HCT116 (cell line): ENCODE measurements around the gene TOLLIP. TPM values are rescaled to one million over a fixed set of nuclear protein-coding genes. Genes with fewer than 3 reads are reported as not detected.

Experiments used
- ATAC-seq: fragments of 200-7000 bp; cut with Tn5 transposase; 2 replicates; pipeline ENCODE4 v1.9.1; 2020; ENCODE audit warnings: mild to moderate bottlenecking, moderate library complexity
- BruUV-seq: library from RNA; stranded (reverse); fragments of 400-500 nt; replicated peaks from 2 replicates; lab custom pipeline; 2021; lab: Mats Ljungman, UMichigan
- CTCF ChIA-PET: fragments of 300-600 bp; sonication (Branson Sonifier 250); formaldehyde crosslinking; loops from one replicate; lab custom pipeline; 2021; ENCODE audit warnings: antibody characterized with exemption; lab: Charles Lee
- POLR2A ChIA-PET: fragments of 300-600, 350-600 bp; sonication (Branson Sonifier 250); formaldehyde crosslinking; loops from one replicate; lab custom pipeline; 2021; ENCODE audit warnings: antibody characterized with exemption; lab: Charles Lee
- RAD21 ChIA-PET, 2 experiments: fragments of 300-600 bp; sonication (Branson Sonifier 250); formaldehyde crosslinking; loops; one replicate each; lab custom pipeline; 2023; ENCODE audit warnings: low total read pairs in 2 of 2; ENCODE audit not compliant: uncharacterized antibody in 2 of 2, unreplicated experiment in 2 of 2, low non-redundant PET in 1 of 2; lab: Charles Lee
- DNase-seq: peaks from one replicate; pipeline ENCODE4 v3.0.0-alpha.2; 2010; ENCODE audit warnings: low read depth, low spot score
- H2AFZ ChIP-seq: fragments of 200-600 bp; shearing (Covaris generic), sonication (generic); 2 replicates; pipeline ENCODE4 v1.6.1; 2017; ENCODE audit warnings: low read depth, mixed run types, mixed read lengths, antibody characterized with exemption, low read length; ENCODE audit not compliant: poor library complexity, severe bottlenecking
- H3K27ac ChIP-seq: 2 replicates; pipeline ENCODE4 v1.5.1; 2012; ENCODE audit warnings: low read depth, low read length
- H3K27me3 ChIP-seq: fragments of 200-600 bp; sonication (generic); 2 replicates; pipeline ENCODE4 v1.6.1; 2016; ENCODE audit warnings: mixed run types, low read length, mixed read lengths; ENCODE audit not compliant: insufficient read depth
- H3K36me3 ChIP-seq, 2 experiments: fragments of 200-500 bp in 1 of 2; fragments of 200-600 bp in 1 of 2; sonication (Bioruptor generic) in 1 of 2; sonication (generic) in 1 of 2; 2 replicates each; pipeline versions ENCODE4 v1.5.1 to v1.6.1; 2014 to 2016; ENCODE audit warnings: low read length in 2 of 2, inconsistent platforms in 1 of 2, mixed read lengths in 1 of 2, mixed run types in 1 of 2; ENCODE audit not compliant: insufficient read depth in 2 of 2, control insufficient read depth in 1 of 2
- H3K4me1 ChIP-seq, 2 experiments: fragments of 200-600 bp in 1 of 2; sonication (generic) in 1 of 2; 2 replicates each; pipeline versions ENCODE4 v1.5.1 to v1.6.1; 2012 to 2017; ENCODE audit warnings: low read length in 2 of 2, inconsistent platforms in 1 of 2, mild to moderate bottlenecking in 1 of 2, mixed read lengths in 1 of 2, mixed run types in 1 of 2, moderate library complexity in 1 of 2; ENCODE audit not compliant: insufficient read depth in 2 of 2, control insufficient read depth in 1 of 2
- H3K4me2 ChIP-seq: fragments of 200-600 bp; sonication (generic); 2 replicates; pipeline ENCODE4 v1.6.1; 2017; ENCODE audit warnings: mixed run types, low read length, mixed read lengths
- H3K4me3 ChIP-seq, 2 experiments: fragments of 200-600 bp in 1 of 2; sonication (generic) in 1 of 2; replicated peaks in 1 of 2; 2 replicates each; pipeline ENCODE4 v1.5.1; 2011 to 2016; ENCODE audit warnings: low read length in 2 of 2, control low read depth in 1 of 2, low read depth in 1 of 2, mild to moderate bottlenecking in 1 of 2, mixed read lengths in 1 of 2, mixed run types in 1 of 2
- H3K79me2 ChIP-seq: fragments of 200-600 bp; sonication (generic); 2 replicates; pipeline ENCODE4 v1.6.1; 2017; ENCODE audit warnings: mild to moderate bottlenecking, mixed run types, low read length, moderate library complexity, mixed read lengths; ENCODE audit not compliant: insufficient read depth
- H3K9ac ChIP-seq: fragments of 200-600 bp; sonication (generic); 2 replicates; pipeline ENCODE4 v1.6.1; 2016; ENCODE audit warnings: low read length, mixed read lengths
- H3K9me2 ChIP-seq: fragments of 200-600 bp; sonication (generic), shearing (Covaris generic); 2 replicates; pipeline ENCODE4 v1.6.1; 2017; ENCODE audit warnings: mixed run types, mild to moderate bottlenecking, moderate library complexity; ENCODE audit not compliant: insufficient read depth
- H3K9me3 ChIP-seq, 2 experiments: fragments of 200-500 bp in 1 of 2; fragments of 200-600 bp in 1 of 2; sonication (Bioruptor generic) in 1 of 2; sonication (generic) in 1 of 2; 2 replicates each; pipeline ENCODE4 v1.6.1; 2014 to 2017; ENCODE audit warnings: low read length in 2 of 2, mixed read lengths in 2 of 2, inconsistent platforms in 1 of 2, low read depth in 1 of 2, mild to moderate bottlenecking in 1 of 2, mixed run types in 1 of 2, moderate library complexity in 1 of 2; ENCODE audit not compliant: control insufficient read depth in 1 of 2, insufficient read depth in 1 of 2
- H4K20me1 ChIP-seq: fragments of 200-600 bp; sonication (generic), shearing (Covaris generic); 2 replicates; pipeline ENCODE4 v1.6.1; 2017; ENCODE audit warnings: mixed run types, mild to moderate bottlenecking, moderate library complexity; ENCODE audit not compliant: insufficient read depth
- EZH2 ChIP-seq: fragments of 200-600 bp; sonication (generic); IDR thresholded peaks from 2 replicates; pipeline ENCODE4 v1.6.1; 2017; ENCODE audit warnings: antibody characterized with exemption, mixed run types
- EZH2phosphoT487 ChIP-seq: fragments of 200-600 bp; IDR thresholded peaks from 2 replicates; pipeline ENCODE4 v1.6.1; 2018; ENCODE audit warnings: antibody characterized with exemption, borderline replicate concordance
- JUND ChIP-seq: IDR thresholded peaks from 2 replicates; pipeline ENCODE4 v1.6.1; 2012
- POLR2A ChIP-seq: IDR thresholded peaks from 2 replicates; pipeline ENCODE4 v1.7.0; 2011; ENCODE audit warnings: borderline replicate concordance; ENCODE audit not compliant: insufficient read depth, insufficient read length; ENCODE audit errors: extremely low read depth
- POLR2AphosphoS5 ChIP-seq: IDR thresholded peaks from 2 replicates; pipeline ENCODE4 v1.6.1; 2011; ENCODE audit warnings: mild to moderate bottlenecking, low read depth, low read length, moderate library complexity
- RAD21 ChIP-seq: IDR thresholded peaks from 2 replicates; pipeline ENCODE4 v1.6.1; 2012; ENCODE audit warnings: low read depth, mild to moderate bottlenecking
- SIN3A ChIP-seq: IDR thresholded peaks from 2 replicates; pipeline ENCODE4 v1.6.1; 2012; ENCODE audit warnings: low read depth
- SP1 ChIP-seq: IDR thresholded peaks from 2 replicates; pipeline ENCODE4 v1.6.1; 2012; ENCODE audit warnings: low read depth
- SRF ChIP-seq: IDR thresholded peaks from 2 replicates; pipeline ENCODE4 v1.6.1; 2012; ENCODE audit warnings: low read depth
- TCF7L2 ChIP-seq: IDR thresholded peaks from 2 replicates; pipeline ENCODE4 v1.7.0; 2011; ENCODE audit warnings: borderline replicate concordance, inconsistent platforms; ENCODE audit not compliant: insufficient read depth, insufficient read length; ENCODE audit errors: extremely low read depth
- ZFX ChIP-seq: fragments of 450-650 bp; IDR thresholded peaks from 2 replicates; pipeline ENCODE4 v1.6.1; 2017
- intact Hi-C: fragments of 100-400 bp; cut with micrococcal nuclease; formaldehyde crosslinking; loops from 2 replicates; pipeline ENCODE4 v1.10.0; 2022
- total RNA-seq: library from RNA; stranded (reverse); gene quantifications from one replicate; pipeline ENCODE4 v1.2.1, GENCODE V29; 2021; ENCODE audit not compliant: unreplicated experiment
- TF ChIP-seq, protein P1 (sequence below): IDR thresholded peaks from 2 replicates; pipeline ENCODE4 v1.6.1; 2012

Gene TOLLIP
- total RNA-seq, 1 experiment from 2014 or later, result 28.5 TPM

DNA sequence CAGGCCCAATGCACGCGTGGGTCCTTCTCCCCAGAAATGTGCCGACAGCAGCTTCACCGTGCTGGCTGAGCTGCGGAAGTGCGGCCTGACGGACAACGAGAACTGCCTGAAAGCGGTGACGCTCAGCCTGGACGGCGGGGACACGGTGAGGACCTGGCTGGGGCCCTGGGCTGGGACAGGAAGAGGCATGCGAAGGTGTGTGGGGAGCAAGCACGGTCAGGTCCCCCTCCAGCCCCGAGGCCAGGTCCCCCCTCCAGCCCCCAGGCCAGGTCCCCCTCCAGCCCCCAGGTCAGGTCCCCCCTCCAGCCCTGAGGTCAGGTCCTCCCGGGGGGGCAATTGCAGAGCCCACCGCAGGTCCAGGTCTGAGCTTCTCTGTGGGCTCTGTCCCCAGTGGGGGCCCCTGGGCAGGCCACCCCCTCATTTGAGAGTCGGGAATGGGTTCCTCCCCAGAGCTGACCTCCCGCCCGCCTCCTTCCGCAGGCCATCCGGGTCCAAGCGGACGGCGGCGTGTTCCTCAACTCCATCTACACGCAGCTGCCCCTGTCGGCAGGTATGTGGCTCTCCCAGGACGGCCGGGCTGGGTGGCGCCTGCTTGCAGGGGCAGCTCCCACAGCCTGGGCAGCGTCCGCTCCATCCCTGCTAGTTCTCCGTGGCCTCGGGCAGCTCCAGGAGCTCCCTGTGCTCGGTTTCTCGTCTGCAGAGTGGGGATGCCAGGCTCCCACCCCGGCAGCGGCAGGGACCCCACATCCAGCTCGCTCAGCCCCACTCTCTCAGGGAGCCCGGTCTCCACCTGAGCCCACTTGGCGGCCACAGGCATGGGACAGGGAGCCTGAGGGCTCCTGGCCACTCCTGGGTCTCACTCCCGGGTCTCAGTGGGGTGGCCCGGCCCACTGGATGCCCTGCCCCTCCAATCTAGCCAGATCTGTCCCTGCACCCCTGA, 78.7 kb downstream of the TOLLIP start:
- no peak for TF ChIP-seq ZFX
- TF ChIP-seq RAD21, result no peak
- TF ChIP-seq EZH2phosphoT487, result no peak
- no peak for TF ChIP-seq TCF7L2
- TF ChIP-seq POLR2A, result no peak
- Histone ChIP-seq H3K27ac (no peak overlapping the region), H3K9me2 (no peaks in the 10 kb centered on the region), H4K20me1 (no peaks in the 10 kb centered on the region), H3K9me3 (no peaks in the 10 kb centered on the region), H3K4me2 (no peak overlapping the region), H3K36me3 (no peaks in the 10 kb centered on the region), H3K4me1 (peaks cover 0 to 3% of the 10 kb centered on the region in 2 experiments; a peak in 1 of 4 replicates), H3K4me3 (no peak overlapping the region), H3K79me2 (no peaks in the 10 kb centered on the region), H3K27me3 (no peaks in the 10 kb centered on the region), H2AFZ (no peak overlapping the region), H3K9ac (no peak overlapping the region)
- no peak for DNase-seq
- intact Hi-C loops, result no loop called here
- ChIA-PET RAD21 (no interaction called here), POLR2A (no interaction called here), CTCF (interaction anchor here (0.6 kb wide), 1 partner anchor 17 kb away, joined by 4 read pairs; no protein-coding TSS in a partner anchor)
- BruUV-seq, result no TSS peak
- ATAC-seq, result no peak

GRCh38 chr11:1230121-1230455, 79.3 kb downstream of the TOLLIP start:
- no peak for TF ChIP-seq SRF
- TF ChIP-seq SIN3A, result no peak
- no peak for TF ChIP-seq POLR2A
- TF ChIP-seq JUND, result no peak
- no peak for TF ChIP-seq TCF7L2
- TF ChIP-seq SP1, result no peak
- TF ChIP-seq EZH2, result no peak
- TF ChIP-seq POLR2AphosphoS5, result no peak
- TF ChIP-seq, protein P1, sequence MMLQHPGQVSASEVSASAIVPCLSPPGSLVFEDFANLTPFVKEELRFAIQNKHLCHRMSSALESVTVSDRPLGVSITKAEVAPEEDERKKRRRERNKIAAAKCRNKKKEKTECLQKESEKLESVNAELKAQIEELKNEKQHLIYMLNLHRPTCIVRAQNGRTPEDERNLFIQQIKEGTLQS, result no peak
- TF ChIP-seq, all 23 proteins: peak for 0
- Histone ChIP-seq H3K4me2 (no peak overlapping the region), H3K9ac (no peak overlapping the region), H3K4me3 (no peak overlapping the region), H3K27me3 (no peaks in the 10 kb centered on the region), H3K9me2 (no peaks in the 10 kb centered on the region), H3K4me1 (peaks cover 0 to 3% of the 10 kb centered on the region in 2 experiments; a peak in 1 of 4 replicates), H2AFZ (no peak overlapping the region), H3K79me2 (no peaks in the 10 kb centered on the region), H4K20me1 (no peaks in the 10 kb centered on the region), H3K9me3 (no peaks in the 10 kb centered on the region), H3K27ac (no peak overlapping the region), H3K36me3 (no peaks in the 10 kb centered on the region)
- ChIA-PET RAD21 (no interaction called here), CTCF (no interaction called here), POLR2A (no interaction called here)
- ATAC-seq, result no peak
- BruUV-seq, result no TSS peak
- intact Hi-C loops, result no loop called here
- no peak for DNase-seq
